HL-60/S4 treated with retinoic acid at 250 ng/mL for 4 days and 3 days (cell line): Measurements from ENCODE around the gene THYN1.

ENCODE experiments used
- in situ Hi-C: fragments of 300-500 bp; cut with MboI; formaldehyde crosslinking; loops from 2 replicates; pipeline ENCODE4 v1.7.0; 2022; ENCODE audit warnings: low sequenced_read_pairs

THYN1 gene

GRCh38 chr11:134224710-134225664 lies 28.2 kb downstream of the THYN1 start:
- in situ Hi-C loops: no loop called here

- in situ Hi-C loops: no loop called here
Measured at GRCh38 chr11:134223836-134224709, 29.1 kb downstream of the THYN1 start, which contains the start of the genes NCAPD3 and VPS26B. Gene NCAPD3 (minus strand): TSS chr11:134223967. CDS start chr11:134223926, 41 bp downstream. Gene VPS26B (plus strand): TSS chr11:134224671. CDS start chr11:134225123, 452 bp downstream.

GRCh38 chr11:134223121-134223520 lies 30.0 kb downstream of the THYN1 start:
- in situ Hi-C loops: no loop called here

GRCh38 chr11:134216816-134217215 lies 36.3 kb downstream of the THYN1 start:
- in situ Hi-C loops: no loop called here

- in situ Hi-C loops: no loop called here
Measured at GRCh38 chr11:134215836-134216235, 37.3 kb downstream of the THYN1 start.

- in situ Hi-C loops: no loop called here
Measured at GRCh38 chr11:134207538-134208239, 45.5 kb downstream of the THYN1 start.

- in situ Hi-C loops: no loop called here
Measured at GRCh38 chr11:134206185-134206584, 47.0 kb downstream of the THYN1 start.

GRCh38 chr11:134205729-134206128 lies 47.4 kb downstream of the THYN1 start:
- in situ Hi-C loops: no loop called here

- in situ Hi-C loops: no loop called here
Measured at GRCh38 chr11:134202661-134203060, 50.5 kb downstream of the THYN1 start.

- in situ Hi-C loops: no loop called here
Measured at GRCh38 chr11:134200688-134201087, 52.5 kb downstream of the THYN1 start.

GRCh38 chr11:134199531-134199930 lies 53.6 kb downstream of the THYN1 start:
- in situ Hi-C loops: no loop called here
